IMR-90 (cell line): ENCODE data around the gene VASN. TPM values are rescaled to one million over a fixed set of nuclear protein-coding genes. Genes with fewer than 3 reads are reported as not detected.
"Not testable (repeated sequence)": the region's sequence is repeated elsewhere in the genome, so short reads cannot be mapped to it uniquely, and the experiment has no call there.

ENCODE experiments used
- ATAC-seq: fragments of 200-7000 bp; cut with Tn5 transposase; 2 replicates; pipeline ENCODE4 v1.9.1; 2020; ENCODE audit warnings: low read depth, mild to moderate bottlenecking, moderate library complexity
- BruUV-seq: library from RNA; stranded (reverse); fragments of 400-500 nt; replicated peaks from 2 replicates; lab custom pipeline; 2021; lab: Mats Ljungman, UMichigan
- CTCF ChIA-PET: fragments of 300-600 bp; formaldehyde crosslinking; extraction: SDS; loops from one replicate; lab custom pipeline; 2021; ENCODE audit warnings: antibody characterized with exemption; lab: Yijun Ruan, JAX
- POLR2A ChIA-PET: fragments of 300-600 bp; sonication (Branson Sonifier 250); formaldehyde crosslinking; loops from one replicate; lab custom pipeline; 2022; ENCODE audit warnings: antibody characterized with exemption; ENCODE audit not compliant: unreplicated experiment; lab: Charles Lee
- DNase-seq: peaks from one replicate; pipeline ENCODE4 v3.0.0; 2013
- H2AFZ ChIP-seq: replicated peaks from 2 replicates; pipeline ENCODE3; 2013; ENCODE audit warnings: low read length, mild to moderate bottlenecking; ENCODE audit not compliant: poor library complexity
- H2AK5ac ChIP-seq: 2 replicates; pipeline ENCODE4 v1.6.1; 2013; ENCODE audit warnings: low read depth, low read length, inconsistent platforms
- H2AK9ac ChIP-seq: replicated peaks from 2 replicates; pipeline ENCODE3; 2013; ENCODE audit warnings: mild to moderate bottlenecking, low read depth, low read length, moderate library complexity; ENCODE audit not compliant: poor library complexity
- H2BK120ac ChIP-seq: 2 replicates; pipeline ENCODE4 v1.6.1; 2013; ENCODE audit warnings: low read depth, low read length, inconsistent platforms
- H2BK15ac ChIP-seq: 3 replicates; pipeline ENCODE4 v1.6.1; 2013; ENCODE audit warnings: low read depth, low read length, inconsistent platforms
- H2BK20ac ChIP-seq: 2 replicates; pipeline ENCODE4 v1.6.1; 2013; ENCODE audit warnings: low read depth, mild to moderate bottlenecking, inconsistent platforms, low read length, moderate library complexity
- H2BK5ac ChIP-seq: 2 replicates; pipeline ENCODE4 v1.6.1; 2013; ENCODE audit warnings: mild to moderate bottlenecking, low read depth, low read length, inconsistent platforms; ENCODE audit not compliant: poor library complexity, severe bottlenecking
- H3K14ac ChIP-seq: replicated peaks from 2 replicates; pipeline ENCODE4 v1.6.1; 2013; ENCODE audit warnings: low read depth, low read length, inconsistent platforms
- H3K18ac ChIP-seq: 2 replicates; pipeline ENCODE4 v1.6.1; 2013; ENCODE audit warnings: low read depth, low read length, control low read depth
- H3K23ac ChIP-seq: 2 replicates; pipeline ENCODE4 v1.6.1; 2013; ENCODE audit warnings: low read depth, low read length, inconsistent platforms
- H3K27ac ChIP-seq: 2 replicates; pipeline ENCODE4 v1.5.1; 2013; ENCODE audit warnings: mild to moderate bottlenecking, control low read depth, low read length; ENCODE audit not compliant: insufficient read depth
- H3K27me3 ChIP-seq: 2 replicates; pipeline ENCODE4 v1.6.1; 2013; ENCODE audit warnings: low read length; ENCODE audit not compliant: control insufficient read depth, insufficient read depth
- H3K36me3 ChIP-seq: 2 replicates; pipeline ENCODE4 v1.6.1; 2013; ENCODE audit warnings: low read length, mixed read lengths; ENCODE audit not compliant: control insufficient read depth, insufficient read depth
- H3K4ac ChIP-seq: 2 replicates; pipeline ENCODE4 v1.6.1; 2013; ENCODE audit warnings: low read depth, low read length, inconsistent platforms
- H3K4me1 ChIP-seq: 2 replicates; pipeline ENCODE4 v1.6.1; 2013; ENCODE audit warnings: low read length, mixed read lengths; ENCODE audit not compliant: control insufficient read depth, insufficient read depth
- H3K4me2 ChIP-seq: 2 replicates; pipeline ENCODE4 v1.6.1; 2013; ENCODE audit warnings: low read depth, mild to moderate bottlenecking, control low read depth, low read length, moderate library complexity
- H3K4me3 ChIP-seq: 2 replicates; pipeline ENCODE4 v1.5.1; 2013; ENCODE audit warnings: low read depth, mild to moderate bottlenecking, control low read depth, low read length, moderate library complexity; ENCODE audit not compliant: insufficient read depth
- H3K56ac ChIP-seq: 2 replicates; pipeline ENCODE4 v1.6.1; 2013; ENCODE audit warnings: low read length, inconsistent platforms; ENCODE audit not compliant: insufficient read depth; ENCODE audit errors: extremely low read depth
- H3K79me1 ChIP-seq, 2 experiments: 2 replicates each; pipeline ENCODE4 v1.6.1; 2013; ENCODE audit warnings: low read length in 2 of 2, inconsistent platforms in 1 of 2, low read depth in 1 of 2
- H3K9ac ChIP-seq: 2 replicates; pipeline ENCODE4 v1.6.1; 2013; ENCODE audit warnings: low read depth, low read length, control low read depth
- H3K9me1 ChIP-seq: 2 replicates; pipeline ENCODE4 v1.6.1; 2013; ENCODE audit warnings: low read length, inconsistent platforms; ENCODE audit not compliant: insufficient read depth
- H3K9me3 ChIP-seq: 2 replicates; pipeline ENCODE4 v1.6.1; 2013; ENCODE audit warnings: low read length; ENCODE audit not compliant: control insufficient read depth, insufficient read depth
- H4K20me1 ChIP-seq: 2 replicates; pipeline ENCODE4 v1.6.1; 2013; ENCODE audit warnings: low read length, inconsistent platforms; ENCODE audit not compliant: insufficient read depth
- H4K5ac ChIP-seq: 2 replicates; pipeline ENCODE4 v1.6.1; 2013; ENCODE audit warnings: mild to moderate bottlenecking, low read depth, low read length, control low read depth
- H4K8ac ChIP-seq, 2 experiments: 2 replicates each; pipeline ENCODE4 v1.6.1; 2013; ENCODE audit warnings: low read depth in 2 of 2, low read length in 2 of 2, control low read depth in 1 of 2, inconsistent platforms in 1 of 2
- H4K91ac ChIP-seq: 2 replicates; pipeline ENCODE4 v1.6.1; 2013; ENCODE audit warnings: low read depth, low read length, inconsistent platforms; ENCODE audit not compliant: insufficient read depth
- WGBS, 2 experiments: methylation state at CpG; one replicate each; pipeline versions ENCODE4 v1.1.5 to v1.1.7; 2013; ENCODE audit warnings: missing lambda C conversion rate in 2 of 2; ENCODE audit not compliant: insufficient read length in 1 of 2; ENCODE audit errors: extremely low coverage in 2 of 2; 5-methylcytosine and 5-hydroxymethylcytosine counted together
- dilution Hi-C: fragments of 300-500 bp; cut with HindIII; formaldehyde crosslinking; loops from one replicate; pipeline ENCODE4 v1.14.3; 2018; ENCODE audit warnings: low sequenced_read_pairs; ENCODE audit not compliant: unreplicated experiment
- in situ Hi-C: fragments of 300-500 bp; cut with MboI; formaldehyde crosslinking; loops from 3 replicates; pipeline ENCODE4 v1.14.3; 2019; ENCODE audit warnings: low sequenced_read_pairs, inconsistent platforms, mixed read lengths
- intact Hi-C: fragments of 100-400 bp; cut with micrococcal nuclease; formaldehyde crosslinking; loops from 2 replicates; pipeline ENCODE4 v1.10.0; 2022
- polyA plus RNA-seq, 3 experiments: library from polyadenylated mRNA; depleted of rRNA; stranded (reverse); fragments of >200 nt; gene quantifications; 2 replicates each; pipeline ENCODE4 v1.2.3, GENCODE V29; 2012; ENCODE audit warnings: low replicate concordance in 1 of 3
- total RNA-seq: library from RNA; depleted of rRNA; stranded (reverse); fragments of >200 nt; gene quantifications from 2 replicates; pipeline ENCODE4 v1.2.3, GENCODE V29; 2012

Gene VASN
- total and polyA plus RNA-seq, 2 of the 4 experiments (the other 2 are of a cell fraction) = 9.3 to 87.2 TPM

- H3K14ac ChIP-seq, H3K36me3 ChIP-seq, H4K5ac ChIP-seq, H2BK20ac ChIP-seq, H3K56ac ChIP-seq, H3K27ac ChIP-seq, H3K27me3 ChIP-seq, H2AFZ ChIP-seq, H3K4me2 ChIP-seq, H3K9ac ChIP-seq, H3K9me3 ChIP-seq, H4K91ac ChIP-seq, H3K18ac ChIP-seq, H2AK5ac ChIP-seq, POLR2A ChIA-PET, H4K20me1 ChIP-seq, H2AK9ac ChIP-seq, H3K23ac ChIP-seq, dilution Hi-C loops, in situ Hi-C loops, BruUV-seq, DNase-seq, H2BK5ac ChIP-seq, H3K4me3 ChIP-seq, ATAC-seq, H3K9me1 ChIP-seq, H2BK120ac ChIP-seq: not testable (repeated sequence)
- intact Hi-C loops = loop anchor here (2.0 kb wide), 1 partner anchor 43 kb away; the partner anchor contains the start of gene PAM16
- H3K4me1 ChIP-seq = peaks cover 24% of the 10 kb centered on the region
- H3K4ac ChIP-seq = peak overlapping the region; percentile 84
- 0 out of 4 replicates have a peak overlapping the region, but pooled peaks of 1 of the 2 experiments have one; percentile 69 for H4K8ac ChIP-seq
- H2BK15ac ChIP-seq = 0 out of 3 replicates have a peak overlapping the region, but pooled peaks have one; percentile 97
- CTCF ChIA-PET = interaction anchor here (0.7 to 1.8 kb wide), 2 partner anchors 9 to 24 kb away, joined by 3 to 13 read pairs; no protein-coding TSS in a partner anchor
- H3K79me1 ChIP-seq = peaks cover 0 to 26% of the 10 kb centered on the region in 2 experiments; a peak in 2 of 4 replicates
- 100% methylated on average over 1 of the region's 15 CpGs; no CpG with 5 or more reads in 1 of the 2 experiments for WGBS, 2 experiments
Observed at GRCh38 chr16:4393850-4394249, 22.2 kb downstream of the VASN start.
